ENCODE data around the gene CYTH4. TPM values are rescaled to one million over a fixed set of nuclear protein-coding genes. Genes with fewer than 3 reads are reported as not detected.

The CYTH4 gene
- total RNA-seq, 4 donors from 2014 or later: 5.1 to 27.3 (median 9.4) TPM

DNA sequence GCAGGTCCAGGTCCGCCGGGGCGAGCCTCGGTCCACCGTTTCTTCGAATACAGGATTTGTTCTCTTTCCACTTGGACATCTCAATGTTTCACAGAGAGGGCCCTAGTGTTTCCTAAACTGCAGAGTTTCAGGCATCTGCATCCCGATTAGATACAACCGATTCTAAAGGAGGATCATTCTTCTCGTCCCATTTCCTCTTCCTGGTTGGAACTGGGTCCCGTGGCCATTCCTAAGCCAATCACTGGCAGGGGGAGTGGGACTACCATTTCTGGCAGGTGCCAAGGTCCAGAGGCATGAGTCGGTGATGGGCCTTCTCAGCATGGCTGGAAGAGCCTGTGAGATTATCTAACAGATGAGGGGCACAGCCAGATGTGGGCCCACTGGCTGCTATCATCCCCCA, 76.1 kb downstream of the CYTH4 start:
- H3K4me3 ChIP-seq: no peak overlapping the region
- 90% methylated on average over 11 of the region's 11 CpGs for WGBS
- peaks cover 0 to 39% (median 0%) of the 10 kb centered on the region in 4 donors for H3K27me3 ChIP-seq
- no peak for TF ChIP-seq POLR2AphosphoS5 (IDR thresholded peaks at IDR 0.05)
- TF ChIP-seq POLR2A (IDR thresholded peaks at IDR 0.05; ENCODE audit: low read depth): no peak
- no peak for TF ChIP-seq CTCF (IDR thresholded peaks at IDR 0.05)
- TF ChIP-seq EP300 (IDR thresholded peaks at IDR 0.05): no peak
- no peaks in the 10 kb centered on the region for H3K36me3 ChIP-seq
- H3K27ac ChIP-seq (replicated peaks in 1 of 4): no peak overlapping the region
- H3K4me1 ChIP-seq: no peaks in the 10 kb centered on the region
- DNase-seq (ENCODE audit: extremely low spot score): no peak
- no peaks in the 10 kb centered on the region for H3K9me3 ChIP-seq
- intact Hi-C loops (cut with DNase I): no loop called here

GRCh38 chr22:37358917-37359316, 76.6 kb downstream of the CYTH4 start:
- intact Hi-C loops (cut with DNase I): no loop called here
- H3K27me3 ChIP-seq: peaks cover 0 to 39% (median 0%) of the 10 kb centered on the region in 4 donors

GRCh38 chr22:37362621-37363020, 80.3 kb downstream of the CYTH4 start:
- peaks cover 0 to 19% (median 0%) of the 10 kb centered on the region in 4 donors for H3K27me3 ChIP-seq
- no peaks in the 10 kb centered on the region for H3K9me3 ChIP-seq
- no peak overlapping the region for H3K27ac ChIP-seq (replicated peaks in 1 of 4)
- WGBS: 75% methylated on average over 3 of the region's 3 CpGs
- no peaks in the 10 kb centered on the region for H3K36me3 ChIP-seq
- no peak for TF ChIP-seq EP300 (IDR thresholded peaks at IDR 0.05)
- TF ChIP-seq POLR2AphosphoS5 (IDR thresholded peaks at IDR 0.05): no peak
- TF ChIP-seq POLR2A (IDR thresholded peaks at IDR 0.05; ENCODE audit: low read depth): no peak
- TF ChIP-seq CTCF (IDR thresholded peaks at IDR 0.05): no peak
- H3K4me3 ChIP-seq: no peak overlapping the region
- intact Hi-C loops (cut with DNase I): no loop called here
- no peak for DNase-seq (ENCODE audit: extremely low spot score)
- H3K4me1 ChIP-seq: no peaks in the 10 kb centered on the region

More at GRCh38 chr22:37358917-37359316, 76.6 kb downstream of the CYTH4 start:
- no peak overlapping the region for H3K27ac ChIP-seq (replicated peaks in 1 of 4)
- H3K4me3 ChIP-seq: no peak overlapping the region
- TF ChIP-seq CTCF (IDR thresholded peaks at IDR 0.05): no peak
- no peak for TF ChIP-seq POLR2AphosphoS5 (IDR thresholded peaks at IDR 0.05)
- no peak for TF ChIP-seq POLR2A (IDR thresholded peaks at IDR 0.05; ENCODE audit: low read depth)
- TF ChIP-seq EP300 (IDR thresholded peaks at IDR 0.05): no peak
- H3K36me3 ChIP-seq: no peaks in the 10 kb centered on the region
- WGBS: 55% methylated on average over 8 of the region's 8 CpGs
- no peaks in the 10 kb centered on the region for H3K9me3 ChIP-seq
- no peaks in the 10 kb centered on the region for H3K4me1 ChIP-seq
- DNase-seq (ENCODE audit: extremely low spot score): no peak

DNA sequence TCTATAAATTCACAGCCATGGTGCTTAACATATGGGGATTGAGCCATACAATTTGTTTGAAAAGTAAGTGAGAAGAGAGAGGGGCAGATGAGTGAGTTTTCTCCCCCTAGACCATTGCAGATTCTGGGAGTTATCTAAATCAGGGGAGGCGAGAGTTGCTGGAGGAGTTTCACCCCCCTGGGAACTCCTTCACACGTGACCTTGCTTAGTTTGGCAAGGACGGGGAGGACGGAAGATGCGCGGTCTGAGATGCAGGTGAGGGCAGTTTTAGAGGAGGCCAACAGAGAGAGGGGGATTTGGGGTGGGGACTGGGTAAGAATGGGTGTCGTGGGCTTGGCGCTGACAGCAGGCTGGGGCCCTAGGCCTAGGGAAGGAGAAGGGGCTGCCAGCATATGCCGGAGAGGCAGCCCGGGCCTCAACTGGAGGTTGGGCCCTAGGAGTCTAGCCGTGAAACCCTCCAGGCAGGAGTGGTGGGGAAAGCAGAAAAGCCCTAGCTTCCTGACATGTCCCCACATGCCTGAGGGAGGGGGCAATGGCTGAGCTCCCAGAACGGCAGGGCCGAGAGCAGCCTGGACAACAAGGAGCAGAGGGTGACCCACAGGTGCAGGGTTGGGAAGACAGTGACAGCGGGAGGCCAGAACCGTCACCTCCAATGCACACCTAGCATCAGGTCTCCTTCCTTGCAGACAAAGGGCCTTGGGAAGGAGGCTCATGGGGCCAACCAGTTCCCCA, 81.1 kb downstream of the CYTH4 start:
- no peak overlapping the region for H3K27ac ChIP-seq (replicated peaks in 1 of 4)
- peaks cover 0 to 11% (median 0%) of the 10 kb centered on the region in 4 donors for H3K27me3 ChIP-seq
- no peaks in the 10 kb centered on the region for H3K4me1 ChIP-seq
- 86% methylated on average over 15 of the region's 15 CpGs for WGBS
- intact Hi-C loops (cut with DNase I): no loop called here
- H3K36me3 ChIP-seq: no peaks in the 10 kb centered on the region
- no peak for DNase-seq (ENCODE audit: extremely low spot score)
- H3K4me3 ChIP-seq: no peak overlapping the region
- no peak for TF ChIP-seq EP300 (IDR thresholded peaks at IDR 0.05)
- no peak for TF ChIP-seq POLR2A (IDR thresholded peaks at IDR 0.05; ENCODE audit: low read depth)
- no peak for TF ChIP-seq POLR2AphosphoS5 (IDR thresholded peaks at IDR 0.05)
- no peak for TF ChIP-seq CTCF (IDR thresholded peaks at IDR 0.05)
- no peaks in the 10 kb centered on the region for H3K9me3 ChIP-seq

Other genes starting within 250 kb of the CYTH4 start
- gene KCTD17, start 230.8 kb upstream of the CYTH4 start, total RNA-seq: 10 to 100 TPM; 17.9 to 35.8 (median 28.7) TPM
- gene TMPRSS6, start 172.8 kb upstream of the CYTH4 start, total RNA-seq: not detected
- gene IL2RB, start 132.6 kb upstream of the CYTH4 start, total RNA-seq: 1 to 10 TPM in 2 of 4 donors, under 1 TPM in 2; 0.19 to 2.9 (median 1.5) TPM
- gene C1QTNF6, start 94.3 kb upstream of the CYTH4 start, total RNA-seq: 1 to 10 TPM in 3 of 4 donors, under 1 TPM in 1; 0.83 to 2.9 (median 1.3) TPM
- gene SSTR3, start 70.0 kb upstream of the CYTH4 start, total RNA-seq: not detected
- 10 to 100 TPM in 1 of 4 donors, 1 to 10 TPM in 3; 4.1 to 21.9 (median 7.2) TPM for gene RAC2, start 38.2 kb upstream of the CYTH4 start, total RNA-seq
- under 1 TPM in 2 of 4 donors, not detected in 2; 0.17 TPM for gene ELFN2, start 145.0 kb downstream of the CYTH4 start, total RNA-seq
- gene MFNG, start 203.9 kb downstream of the CYTH4 start, total RNA-seq: 10 to 100 TPM in 3 of 4 donors, 1 to 10 TPM in 1; 7.5 to 23.1 (median 18.5) TPM
- gene CARD10, start 236.9 kb downstream of the CYTH4 start, total RNA-seq: 10 to 100 TPM in 2 of 4 donors, 1 to 10 TPM in 2; 6.0 to 15.3 (median 8.8) TPM